Lower lobe of right lung (tissue), 2 donors: Measurements from ENCODE around the gene ADISSP. TPM values are rescaled to one million over a fixed set of nuclear protein-coding genes. Genes with fewer than 3 reads are reported as not detected.

Experiments used
- ATAC-seq, 2 donors: fragments of 200-7000 bp; cut with Tn5 transposase; one replicate each; pipeline ENCODE4 v1.9.1; 2020 to 2022; ENCODE audit warnings: mild to moderate bottlenecking in 2 of 2, moderate library complexity in 2 of 2
- DNase-seq: peaks from one replicate; pipeline ENCODE4 v3.0.0-alpha.2; 2020
- H3K27ac ChIP-seq: fragments of 200-600 bp; one replicate; pipeline ENCODE4 v1.8.0; 2022
- H3K27me3 ChIP-seq: fragments of 200-600 bp; one replicate; pipeline ENCODE4 v1.8.0; 2022; ENCODE audit warnings: low read depth
- H3K36me3 ChIP-seq: fragments of 200-600 bp; one replicate; pipeline ENCODE4 v1.8.0; 2022; ENCODE audit warnings: mild to moderate bottlenecking
- H3K4me1 ChIP-seq: fragments of 200-600 bp; one replicate; pipeline ENCODE4 v1.8.0; 2022
- H3K4me3 ChIP-seq: fragments of 200-600 bp; one replicate; pipeline ENCODE4 v1.8.0; 2022; ENCODE audit warnings: mild to moderate bottlenecking
- H3K9me3 ChIP-seq: fragments of 200-600 bp; one replicate; pipeline ENCODE4 v1.8.0; 2022
- CTCF ChIP-seq: fragments of 200-600 bp; IDR thresholded peaks from one replicate; pipeline ENCODE4 v1.8.0; 2022; ENCODE audit warnings: antibody characterized with exemption, mild to moderate bottlenecking
- intact Hi-C: fragments of 100-400 bp; cut with DNase I; formaldehyde crosslinking; loops from one replicate; pipeline ENCODE4 v1.11.0; 2022
- total RNA-seq: library from RNA; stranded (reverse); fragmentation: NEBNext Ultra II Directional; extraction: Animal tissue kit (Norgen Biotek cat#: 25700); gene quantifications from one replicate; pipeline ENCODE4 v1.2.1, GENCODE V29; 2021
- donor health status: DM: no; HTN: yes; CAD: no; lungs with severe emphysema.

Gene ADISSP
- total RNA-seq, 1 donor from 2014 or later = 33.2 TPM

GRCh38 chr20:3786126-3786484 lies 18.6 kb upstream of the ADISSP start:
- H3K4me1 ChIP-seq = peaks cover 45% of the 10 kb centered on the region
- ATAC-seq (peak; percentile 9 to 18), DNase-seq (peak; percentile 77)
- TF ChIP-seq CTCF = no peak
- H3K9me3 ChIP-seq = no peaks in the 10 kb centered on the region
- H3K27ac ChIP-seq = peak overlapping the region; percentile 87
- intact Hi-C loops = no loop called here
- no peaks in the 10 kb centered on the region for H3K27me3 ChIP-seq
- H3K36me3 ChIP-seq = peaks cover 13% of the 10 kb centered on the region
- peak overlapping the region; percentile 83 for H3K4me3 ChIP-seq

- intact Hi-C loops = no loop called here
These were observed 17.9 kb upstream of the ADISSP start for GRCh38 chr20:3785240-3786125.

GRCh38 chr20:3784863-3785239 lies 17.3 kb upstream of the ADISSP start:
- H3K4me1 ChIP-seq = peaks cover 51% of the 10 kb centered on the region
- no peak for ATAC-seq

More at GRCh38 chr20:3785240-3786125, 17.9 kb upstream of the ADISSP start:
- ATAC-seq (peak; percentile 2 to 4), DNase-seq (peak; percentile 63)
- peaks cover 51% of the 10 kb centered on the region for H3K4me1 ChIP-seq
- TF ChIP-seq CTCF = no peak
- no peaks in the 10 kb centered on the region for H3K9me3 ChIP-seq
- H3K36me3 ChIP-seq = peaks cover 13% of the 10 kb centered on the region
- peak overlapping the region; percentile 83 for H3K4me3 ChIP-seq
- H3K27me3 ChIP-seq = no peaks in the 10 kb centered on the region
- peak overlapping the region; percentile 87 for H3K27ac ChIP-seq

GRCh38 chr20:3784216-3784853 lies 16.8 kb upstream of the ADISSP start:
- no peak for TF ChIP-seq CTCF
- Histone ChIP-seq H3K9me3 (no peaks in the 10 kb centered on the region), H3K4me1 (peaks cover 51% of the 10 kb centered on the region), H3K27ac (no peak overlapping the region), H3K27me3 (no peaks in the 10 kb centered on the region), H3K4me3 (peak overlapping the region; percentile 83), H3K36me3 (peaks cover 13% of the 10 kb centered on the region)
- ATAC-seq (no peak), DNase-seq (peak; percentile 47)
- intact Hi-C loops = no loop called here

More at GRCh38 chr20:3784863-3785239, 17.3 kb upstream of the ADISSP start:
- Histone ChIP-seq H3K9me3 (no peaks in the 10 kb centered on the region), H3K4me3 (peak overlapping the region; percentile 83), H3K36me3 (peaks cover 13% of the 10 kb centered on the region), H3K27ac (no peak overlapping the region), H3K27me3 (no peaks in the 10 kb centered on the region)
- no peak for DNase-seq
- TF ChIP-seq CTCF = no peak
- intact Hi-C loops = no loop called here

- intact Hi-C loops = no loop called here
- Histone ChIP-seq H3K4me1 (peaks cover 53% of the 10 kb centered on the region), H3K27me3 (peaks cover 3% of the 10 kb centered on the region), H3K4me3 (peak overlapping the region; percentile 3), H3K27ac (peak overlapping the region; percentile 18), H3K9me3 (no peaks in the 10 kb centered on the region), H3K36me3 (peaks cover 13% of the 10 kb centered on the region)
- TF ChIP-seq CTCF = no peak
- ATAC-seq (no peak), DNase-seq (peak; percentile 28)
These were observed 16.1 kb upstream of the ADISSP start for GRCh38 chr20:3783511-3784195.
